A549 (cell line): ENCODE results near the gene PLCB4. TPM values are rescaled to one million over a fixed set of nuclear protein-coding genes. Genes with fewer than 3 reads are reported as not detected.

Source experiments
- ATAC-seq, 2 experiments: fragments of 200-7000 bp in 1 of 2; fragments of >200 bp in 1 of 2; cut with Nextera tagmentation in 1 of 2; cut with Tn5 transposase in 1 of 2; 3 replicates each; pipeline versions ENCODE4 v1.8.0 to v1.9.1; 2018 to 2020; ENCODE audit warnings: mild to moderate bottlenecking in 1 of 2, moderate library complexity in 1 of 2
- CTCF ChIA-PET: fragments of 300-600 bp; sonication (Branson Sonifier 250); formaldehyde crosslinking; extraction: SDS; loops from one replicate; lab custom pipeline; 2021; ENCODE audit warnings: antibody characterized with exemption, inconsistent platforms; lab: Yijun Ruan, JAX
- POLR2A ChIA-PET: fragments of 350-600 bp; formaldehyde crosslinking; extraction: SDS; loops from one replicate; lab custom pipeline; 2021; ENCODE audit warnings: antibody characterized with exemption, inconsistent platforms; lab: Yijun Ruan, JAX
- DNase-seq, 2 experiments: peaks; one replicate each; pipeline versions ENCODE4 v3.0.0 to v3.0.0-alpha.2; 2011 to 2016; ENCODE audit warnings: low read depth in 1 of 2, low spot score in 1 of 2
- FAIRE-seq: peaks from 2 replicates; lab custom pipeline; 2011; peaks lifted over from hg19 to GRCh38; lab: Jason Lieb, UNC
- H3K27ac ChIP-seq, 2 experiments: fragments of >200 bp; sonication (Bioruptor Twin); formaldehyde crosslinking; 3 replicates each; pipeline ENCODE4 v1.5.1; 2016 to 2017
- H3K4me1 ChIP-seq: fragments of >200 bp; sonication (Bioruptor Twin); formaldehyde crosslinking; 3 replicates; pipeline ENCODE4 v1.6.1; 2016
- H3K4me2 ChIP-seq: fragments of >200 bp; sonication (Bioruptor Twin); formaldehyde crosslinking; 3 replicates; pipeline ENCODE4 v1.6.1; 2016
- H3K4me3 ChIP-seq: fragments of >200 bp; sonication (Bioruptor Twin); formaldehyde crosslinking; 3 replicates; pipeline ENCODE4 v1.5.1; 2016
- H3K9me3 ChIP-seq: fragments of >200 bp; sonication (Bioruptor Twin); formaldehyde crosslinking; 3 replicates; pipeline ENCODE4 v1.6.1; 2016
- BHLHE40 ChIP-seq: IDR thresholded peaks from 2 replicates; pipeline ENCODE4 v1.6.1; 2012; ENCODE audit warnings: low read depth, low read length, inconsistent platforms
- CEBPB ChIP-seq, 2 experiments: fragments of >200 bp in 1 of 2; sonication (Bioruptor Twin) in 1 of 2; formaldehyde crosslinking in 1 of 2; IDR thresholded peaks; 2 replicates each; pipeline ENCODE4 v1.6.1; 2012 to 2016
- CHD4 ChIP-seq: fragments of 200-600 bp; sonication (generic); IDR thresholded peaks from 2 replicates; pipeline ENCODE4 v1.6.1; 2016; ENCODE audit warnings: antibody characterized with exemption, mild to moderate bottlenecking, borderline replicate concordance
- EHMT2 ChIP-seq: fragments of 200-600 bp; sonication (generic); IDR thresholded peaks from 2 replicates; pipeline ENCODE4 v1.6.1; 2016; ENCODE audit warnings: antibody characterized with exemption, low read depth, mild to moderate bottlenecking, moderate library complexity
- EP300 ChIP-seq, 2 experiments: fragments of >200 bp; sonication (Bioruptor Twin); formaldehyde crosslinking; IDR thresholded peaks; 2 replicates in 1 of 2; 3 replicates in 1 of 2; pipeline ENCODE4 v1.6.1; 2016 to 2017
- ESRRA ChIP-seq: fragments of 150-350 bp; IDR thresholded peaks from 2 replicates; pipeline ENCODE4 v1.6.1; 2014; ENCODE audit warnings: mild to moderate bottlenecking, low read length, borderline replicate concordance
- FOSL2 ChIP-seq, 2 experiments: fragments of 450-650 bp in 1 of 2; fragments of >200 bp in 1 of 2; sonication (Bioruptor Twin) in 1 of 2; formaldehyde crosslinking; IDR thresholded peaks; 2 replicates each; pipeline versions ENCODE4 v1.5.0 to v1.6.1; 2016 to 2020; ENCODE audit warnings: mild to moderate bottlenecking in 1 of 2, moderate library complexity in 1 of 2
- HDAC2 ChIP-seq: fragments of 200-600 bp; sonication (generic); IDR thresholded peaks from 2 replicates; pipeline ENCODE4 v1.6.1; 2016
- HEYL ChIP-seq: fragments of 250-450 bp; sonication (Bioruptor Pico); IDR thresholded peaks from 2 replicates; pipeline ENCODE4 v1.8.0; 2021; ENCODE audit warnings: mild to moderate bottlenecking, moderate library complexity
- KDM5A ChIP-seq: fragments of 200-600 bp; sonication (generic); IDR thresholded peaks from 2 replicates; pipeline ENCODE4 v1.6.1; 2016; ENCODE audit warnings: antibody characterized with exemption, mild to moderate bottlenecking
- MAZ ChIP-seq: fragments of 150-350 bp; IDR thresholded peaks from 2 replicates; pipeline ENCODE4 v1.6.1; 2014; ENCODE audit warnings: antibody characterized with exemption, low read depth, low read length, borderline replicate concordance
- NFE2L2 ChIP-seq: fragments of 150-350 bp; conservative IDR thresholded peaks from 2 replicates; pipeline ENCODE4 v1.6.1; 2014; ENCODE audit warnings: low read length
- NR3C1 ChIP-seq: fragments of >200 bp; sonication (Bioruptor Twin); formaldehyde crosslinking; IDR thresholded peaks from 3 replicates; pipeline ENCODE4 v1.6.1; 2017
- PHF8 ChIP-seq: fragments of 200-600 bp; sonication (generic); IDR thresholded peaks from 2 replicates; pipeline ENCODE4 v1.6.1; 2016; ENCODE audit warnings: low read depth, mild to moderate bottlenecking, antibody characterized with exemption, moderate library complexity, borderline replicate concordance
- RCOR1 ChIP-seq: fragments of 150-350 bp; IDR thresholded peaks from 2 replicates; pipeline ENCODE4 v1.6.1; 2014; ENCODE audit warnings: antibody characterized with exemption, low read length, low read depth
- WGBS: methylation state at CpG from one replicate; pipeline ENCODE4 v1.1.6; 2017; ENCODE audit errors: missing lambda C conversion rate; 5-methylcytosine and 5-hydroxymethylcytosine counted together
- polyA plus RNA-seq, 4 experiments: library from polyadenylated mRNA; depleted of rRNA in 3 of 4; stranded (reverse); fragments of >200 nt; fragmentation: RNase III in 1 of 4; extraction: RNeasy Plus Mini Kit Qiagen cat#74134 plus additional on column Dnase treatment in 1 of 4; gene quantifications; 2 replicates in 3 of 4; 3 replicates in 1 of 4; pipeline ENCODE4 v1.2.3, GENCODE V29; 2011 to 2017
- TF ChIP-seq, protein P1 (sequence below): IDR thresholded peaks from 2 replicates; pipeline ENCODE4 v1.6.1; 2012
- TF ChIP-seq, protein P2 (sequence below): fragments of 250-450 bp; sonication (Bioruptor Pico); IDR thresholded peaks from 2 replicates; pipeline ENCODE4 v1.5.0; 2021; ENCODE audit warnings: mild to moderate bottlenecking, moderate library complexity, borderline replicate concordance
- TF ChIP-seq, protein P3 (sequence below): fragments of 200-600 bp; sonication (generic); IDR thresholded peaks from 2 replicates; pipeline ENCODE4 v1.6.1; 2016; ENCODE audit warnings: antibody characterized with exemption, mild to moderate bottlenecking, moderate library complexity

The PLCB4 gene
- polyA plus RNA-seq, 2 of the 4 experiments (the other 2 are of a cell fraction): 17.1 to 32.1 TPM

DNA sequence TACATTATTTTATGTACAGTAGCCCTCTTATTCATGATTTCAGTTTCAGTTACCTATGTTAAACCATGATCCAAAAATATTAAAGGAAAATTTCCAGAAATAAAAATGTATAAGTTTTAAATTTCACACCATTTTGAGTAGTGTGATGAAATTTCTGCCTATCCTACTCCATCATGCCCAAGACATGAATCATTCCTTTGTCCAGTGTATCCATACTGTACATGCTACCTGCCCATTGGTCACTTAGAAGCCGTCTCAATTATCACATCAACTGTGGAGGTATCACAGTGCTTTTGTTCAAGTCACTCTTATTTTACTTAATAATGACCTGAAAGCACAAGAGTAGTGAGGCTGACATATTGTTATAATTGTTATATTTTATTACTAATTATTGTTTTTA, 32.3 kb upstream of the PLCB4 start:
- FAIRE-seq (no peak), ATAC-seq (peak in 1 of 2 experiments; percentile 28; a peak in 1 of 6 replicates), DNase-seq (no peak)
- Histone ChIP-seq H3K4me3 (no peak overlapping the region), H3K9me3 (no peaks in the 10 kb centered on the region), H3K4me2 (no peak overlapping the region), H3K27ac (no peak overlapping the region), H3K4me1 (peaks cover 13% of the 10 kb centered on the region; the same call in 2 of the 3 replicates)
- TF ChIP-seq BHLHE40 (no peak), NR3C1 (no peak), CEBPB (IDR thresholded peaks at IDR 0.05) (peak in 1 of 2 experiments; percentile 35; a peak in 1 of 4 replicates), ESRRA (no peak), FOSL2 (IDR thresholded peaks at IDR 0.05) (no peak), FOSL2 (CRISPR knock-in tag; IDR thresholded peaks at IDR 0.05) (peak; percentile 13; the same call in 1 of the 2 replicates), EHMT2 (no peak)
- TF ChIP-seq, protein P1, sequence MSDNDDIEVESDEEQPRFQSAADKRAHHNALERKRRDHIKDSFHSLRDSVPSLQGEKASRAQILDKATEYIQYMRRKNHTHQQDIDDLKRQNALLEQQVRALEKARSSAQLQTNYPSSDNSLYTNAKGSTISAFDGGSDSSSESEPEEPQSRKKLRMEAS: no peak
- CTCF ChIA-PET: interaction anchor here (0.6 to 1.5 kb wide), 2 partner anchors 30 to 121 kb away, joined by 3 to 4 read pairs; no protein-coding TSS in a partner anchor
- WGBS: 70% methylated on average over 1 of the region's 1 CpG
- POLR2A ChIA-PET: no interaction called here

DNA sequence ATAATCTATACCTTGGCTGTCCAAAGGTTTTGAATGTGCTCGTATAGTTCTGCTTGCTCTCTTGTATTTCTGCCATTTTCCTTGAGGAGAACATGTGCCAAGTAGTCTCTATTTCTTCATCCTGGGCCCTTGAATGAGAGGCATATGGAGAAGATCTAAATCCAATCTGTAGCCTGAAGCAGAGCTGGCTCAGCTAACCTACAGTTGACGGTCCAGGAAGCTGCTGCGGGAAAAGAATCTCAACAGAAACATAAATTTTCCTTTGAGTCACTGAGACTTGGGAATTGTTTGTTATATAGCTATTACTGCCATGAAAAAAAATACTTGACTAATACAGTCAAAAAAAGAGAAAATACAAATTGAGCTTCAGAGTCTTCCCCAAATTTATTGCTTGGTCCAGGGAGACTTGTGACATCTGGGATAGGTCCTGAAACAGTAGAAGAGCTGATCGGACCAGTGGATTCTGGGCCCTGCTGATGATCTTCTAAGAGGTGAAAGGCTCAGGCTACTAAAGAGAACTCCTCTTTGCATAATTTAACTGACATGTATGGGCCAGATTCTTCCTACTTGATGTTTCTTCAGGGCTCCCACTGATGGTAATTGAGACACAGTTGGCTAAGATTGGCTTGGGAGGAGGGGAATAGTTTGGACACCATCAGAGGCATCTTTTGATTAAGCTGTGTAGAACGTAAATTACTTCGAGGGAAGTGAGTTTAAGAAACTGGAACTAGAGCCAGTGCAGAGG, 29.9 kb upstream of the PLCB4 start:
- CTCF ChIA-PET: no interaction called here
- ATAC-seq: no peak
- WGBS: 85% methylated on average over 6 of the region's 6 CpGs
- POLR2A ChIA-PET: no interaction called here
- H3K4me2 ChIP-seq: no peak overlapping the region
- H3K4me3 ChIP-seq: no peak overlapping the region
- H3K9me3 ChIP-seq: no peaks in the 10 kb centered on the region
- no peak for DNase-seq
- H3K4me1 ChIP-seq: peaks cover 13% of the 10 kb centered on the region; the same call in 2 of the 3 replicates
- no peak for FAIRE-seq
- no peak for TF ChIP-seq HEYL
- no peak overlapping the region for H3K27ac ChIP-seq

DNA sequence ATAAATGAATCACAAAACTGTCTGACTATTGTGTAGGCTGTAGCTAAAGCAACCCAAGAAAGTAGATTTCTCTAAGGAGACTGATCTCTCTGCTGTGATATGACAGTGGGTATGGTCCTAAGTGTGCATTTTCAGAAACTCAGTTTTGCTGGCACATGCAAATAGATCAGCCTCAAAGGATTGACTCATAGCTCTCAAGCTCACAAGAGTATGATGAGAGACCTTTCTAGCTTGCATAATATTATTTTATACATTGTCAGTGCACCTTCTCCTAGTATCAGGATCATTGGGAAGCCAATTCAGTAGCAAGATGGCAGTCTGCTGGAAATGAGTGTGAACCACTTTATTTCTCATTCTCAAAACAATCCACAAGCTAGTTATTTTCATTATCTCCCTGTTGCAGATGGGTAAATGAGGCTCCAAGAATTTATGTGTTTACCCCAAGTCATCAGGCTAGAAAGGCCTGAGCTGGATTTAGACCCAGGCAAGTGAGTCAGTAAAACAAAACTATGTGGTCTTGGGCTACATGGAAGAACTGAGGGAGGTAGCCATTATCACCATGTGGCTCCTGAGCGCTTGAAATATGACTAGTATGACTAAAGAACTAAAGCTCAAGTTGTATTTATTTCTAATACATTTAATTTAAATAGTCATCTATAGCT, 27.9 kb upstream of the PLCB4 start:
- Histone ChIP-seq H3K4me2 (no peak overlapping the region), H3K4me3 (no peak overlapping the region), H3K27ac (no peak overlapping the region), H3K4me1 (no peaks in the 10 kb centered on the region; the same call in 2 of the 3 replicates), H3K9me3 (no peaks in the 10 kb centered on the region)
- TF ChIP-seq, protein P2, sequence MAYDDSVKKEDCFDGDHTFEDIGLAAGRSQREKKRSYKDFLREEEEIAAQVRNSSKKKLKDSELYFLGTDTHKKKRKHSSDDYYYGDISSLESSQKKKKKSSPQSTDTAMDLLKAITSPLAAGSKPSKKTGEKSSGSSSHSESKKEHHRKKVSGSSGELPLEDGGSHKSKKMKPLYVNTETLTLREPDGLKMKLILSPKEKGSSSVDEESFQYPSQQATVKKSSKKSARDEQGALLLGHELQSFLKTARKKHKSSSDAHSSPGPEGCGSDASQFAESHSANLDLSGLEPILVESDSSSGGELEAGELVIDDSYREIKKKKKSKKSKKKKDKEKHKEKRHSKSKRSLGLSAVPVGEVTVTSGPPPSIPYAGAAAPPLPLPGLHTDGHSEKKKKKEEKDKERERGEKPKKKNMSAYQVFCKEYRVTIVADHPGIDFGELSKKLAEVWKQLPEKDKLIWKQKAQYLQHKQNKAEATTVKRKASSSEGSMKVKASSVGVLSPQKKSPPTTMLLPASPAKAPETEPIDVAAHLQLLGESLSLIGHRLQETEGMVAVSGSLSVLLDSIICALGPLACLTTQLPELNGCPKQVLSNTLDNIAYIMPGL (CRISPR knock-in tag): no peak
- TF ChIP-seq HDAC2 (no peak), RCOR1 (no peak), PHF8 (no peak), CEBPB (IDR thresholded peaks at IDR 0.05) (no peak), MAZ (no peak), NFE2L2 (no peak), CHD4 (no peak), KDM5A (no peak), EP300 (IDR thresholded peaks at IDR 0.05) (no peak)
- TF ChIP-seq, protein P3, sequence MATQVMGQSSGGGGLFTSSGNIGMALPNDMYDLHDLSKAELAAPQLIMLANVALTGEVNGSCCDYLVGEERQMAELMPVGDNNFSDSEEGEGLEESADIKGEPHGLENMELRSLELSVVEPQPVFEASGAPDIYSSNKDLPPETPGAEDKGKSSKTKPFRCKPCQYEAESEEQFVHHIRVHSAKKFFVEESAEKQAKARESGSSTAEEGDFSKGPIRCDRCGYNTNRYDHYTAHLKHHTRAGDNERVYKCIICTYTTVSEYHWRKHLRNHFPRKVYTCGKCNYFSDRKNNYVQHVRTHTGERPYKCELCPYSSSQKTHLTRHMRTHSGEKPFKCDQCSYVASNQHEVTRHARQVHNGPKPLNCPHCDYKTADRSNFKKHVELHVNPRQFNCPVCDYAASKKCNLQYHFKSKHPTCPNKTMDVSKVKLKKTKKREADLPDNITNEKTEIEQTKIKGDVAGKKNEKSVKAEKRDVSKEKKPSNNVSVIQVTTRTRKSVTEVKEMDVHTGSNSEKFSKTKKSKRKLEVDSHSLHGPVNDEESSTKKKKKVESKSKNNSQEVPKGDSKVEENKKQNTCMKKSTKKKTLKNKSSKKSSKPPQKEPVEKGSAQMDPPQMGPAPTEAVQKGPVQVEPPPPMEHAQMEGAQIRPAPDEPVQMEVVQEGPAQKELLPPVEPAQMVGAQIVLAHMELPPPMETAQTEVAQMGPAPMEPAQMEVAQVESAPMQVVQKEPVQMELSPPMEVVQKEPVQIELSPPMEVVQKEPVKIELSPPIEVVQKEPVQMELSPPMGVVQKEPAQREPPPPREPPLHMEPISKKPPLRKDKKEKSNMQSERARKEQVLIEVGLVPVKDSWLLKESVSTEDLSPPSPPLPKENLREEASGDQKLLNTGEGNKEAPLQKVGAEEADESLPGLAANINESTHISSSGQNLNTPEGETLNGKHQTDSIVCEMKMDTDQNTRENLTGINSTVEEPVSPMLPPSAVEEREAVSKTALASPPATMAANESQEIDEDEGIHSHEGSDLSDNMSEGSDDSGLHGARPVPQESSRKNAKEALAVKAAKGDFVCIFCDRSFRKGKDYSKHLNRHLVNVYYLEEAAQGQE: no peak
- ChIA-PET POLR2A (no interaction called here), CTCF (interaction anchor here (0.7 to 1.0 kb wide), 2 partner anchors 29 to 318 kb away, joined by 3 read pairs; no protein-coding TSS in a partner anchor)
- WGBS: 92% methylated on average over 1 of the region's 1 CpG
- FAIRE-seq (no peak), ATAC-seq (no peak), DNase-seq (no peak)
